Effector CD4-positive, alpha-beta T cell (primary cell): Measurements from ENCODE around the gene B3GAT1.
"Not testable (repeated sequence)": the region's sequence is repeated elsewhere in the genome, so short reads cannot be mapped to it uniquely, and the experiment has no call there.

Experiments used
- DNase-seq: peaks from one replicate; pipeline ENCODE4 v3.0.0-alpha.2; 2020

B3GAT1 gene

GRCh38 chr11:134352111-134352510, 59.9 kb downstream of the B3GAT1 start:
- no peak for DNase-seq

- DNase-seq: no peak
Measured at GRCh38 chr11:134350381-134350780, 61.7 kb downstream of the B3GAT1 start.

- DNase-seq: no peak
Measured at GRCh38 chr11:134349802-134350355, 62.2 kb downstream of the B3GAT1 start.

GRCh38 chr11:134349109-134349801, 62.8 kb downstream of the B3GAT1 start:
- DNase-seq: no peak

- no peak for DNase-seq
Measured at GRCh38 chr11:134347441-134347840, 64.6 kb downstream of the B3GAT1 start.

- no peak for DNase-seq
Measured at GRCh38 chr11:134346976-134347350, 65.1 kb downstream of the B3GAT1 start.

- no peak for DNase-seq
Measured at GRCh38 chr11:134346101-134346975, 65.7 kb downstream of the B3GAT1 start.

GRCh38 chr11:134345237-134345550, 66.8 kb downstream of the B3GAT1 start:
- DNase-seq: no peak

GRCh38 chr11:134344497-134345236, 67.4 kb downstream of the B3GAT1 start:
- DNase-seq: not testable (repeated sequence)

- no peak for DNase-seq
Measured at GRCh38 chr11:134343646-134344045, 68.4 kb downstream of the B3GAT1 start.

GRCh38 chr11:134342572-134343340, 69.3 kb downstream of the B3GAT1 start:
- no peak for DNase-seq

GRCh38 chr11:134341805-134342571, 70.1 kb downstream of the B3GAT1 start:
- DNase-seq: no peak

GRCh38 chr11:134340354-134340964, 71.6 kb downstream of the B3GAT1 start:
- no peak for DNase-seq

GRCh38 chr11:134339756-134340155, 72.3 kb downstream of the B3GAT1 start:
- DNase-seq: no peak

GRCh38 chr11:134338654-134339053, 73.4 kb downstream of the B3GAT1 start:
- DNase-seq: no peak

GRCh38 chr11:134338068-134338467, 74.0 kb downstream of the B3GAT1 start:
- DNase-seq: no peak

- no peak for DNase-seq
Measured at GRCh38 chr11:134337051-134337450, 75.0 kb downstream of the B3GAT1 start.

GRCh38 chr11:134334796-134335571, 77.1 kb downstream of the B3GAT1 start:
- DNase-seq: no peak

GRCh38 chr11:134333946-134334345, 78.1 kb downstream of the B3GAT1 start:
- DNase-seq: no peak

GRCh38 chr11:134333312-134333711, 78.7 kb downstream of the B3GAT1 start:
- no peak for DNase-seq
